Measurements from ENCODE around the gene GRHL1.

The GRHL1 gene

GRCh38 chr2:9950521-9951271 is 797 bp upstream of the GRHL1 start:
- H3K27me3 ChIP-seq (replicated peaks) = no peaks in the 10 kb centered on the region
- H3K4me3 ChIP-seq (ENCODE audit: low read depth, low read length) = peak overlapping the region; percentile 53
- TF ChIP-seq CTCF (IDR thresholded peaks at IDR 0.05; ENCODE audit: low read depth, low read length, missing control alignments) = no peak
- no peak for DNase-seq
- no peak overlapping the region for H3K27ac ChIP-seq
- in situ Hi-C loops (cut with HindIII; ENCODE audit: low pct_ligation_motif_present, low sequenced_read_pairs) = no loop called here
- H3K36me3 ChIP-seq (replicated peaks) = no peaks in the 10 kb centered on the region

- no peak for DNase-seq
- H3K27me3 ChIP-seq (replicated peaks) = no peaks in the 10 kb centered on the region
- no peak overlapping the region for H3K27ac ChIP-seq
- peak overlapping the region; percentile 53 for H3K4me3 ChIP-seq (ENCODE audit: low read depth, low read length)
- TF ChIP-seq CTCF (IDR thresholded peaks at IDR 0.05; ENCODE audit: low read depth, low read length, missing control alignments) = no peak
- in situ Hi-C loops (cut with HindIII; ENCODE audit: low pct_ligation_motif_present, low sequenced_read_pairs) = no loop called here
- no peaks in the 10 kb centered on the region for H3K36me3 ChIP-seq (replicated peaks)
These were observed 296 bp upstream of the GRHL1 start for GRCh38 chr2:9951272-9951521.

GRCh38 chr2:9952286-9952737 is 819 bp downstream of the GRHL1 start:
- in situ Hi-C loops (cut with HindIII; ENCODE audit: low pct_ligation_motif_present, low sequenced_read_pairs) = no loop called here
- no peak for DNase-seq
- no peak overlapping the region for H3K27ac ChIP-seq
- peak overlapping the region; percentile 61 for H3K4me3 ChIP-seq (ENCODE audit: low read depth, low read length)
- H3K36me3 ChIP-seq (replicated peaks) = no peaks in the 10 kb centered on the region
- H3K27me3 ChIP-seq (replicated peaks) = no peaks in the 10 kb centered on the region
- no peak for TF ChIP-seq CTCF (IDR thresholded peaks at IDR 0.05; ENCODE audit: low read depth, low read length, missing control alignments)

- no peak for DNase-seq
- no peak for TF ChIP-seq CTCF (IDR thresholded peaks at IDR 0.05; ENCODE audit: low read depth, low read length, missing control alignments)
- Histone ChIP-seq H3K27me3 (replicated peaks) (no peaks in the 10 kb centered on the region), H3K4me3 (ENCODE audit: low read depth, low read length) (no peak overlapping the region), H3K36me3 (replicated peaks) (no peaks in the 10 kb centered on the region), H3K27ac (no peak overlapping the region)
- in situ Hi-C loops (cut with HindIII; ENCODE audit: low pct_ligation_motif_present, low sequenced_read_pairs) = no loop called here
These were observed 1.5 kb downstream of the GRHL1 start for GRCh38 chr2:9952856-9953503.

- Histone ChIP-seq H3K36me3 (replicated peaks) (no peaks in the 10 kb centered on the region), H3K27ac (no peak overlapping the region), H3K4me3 (ENCODE audit: low read depth, low read length) (no peak overlapping the region), H3K27me3 (replicated peaks) (no peaks in the 10 kb centered on the region)
- no peak for DNase-seq
- no peak for TF ChIP-seq CTCF (IDR thresholded peaks at IDR 0.05; ENCODE audit: low read depth, low read length, missing control alignments)
- in situ Hi-C loops (cut with HindIII; ENCODE audit: low pct_ligation_motif_present, low sequenced_read_pairs) = no loop called here
These were observed 2.6 kb downstream of the GRHL1 start for GRCh38 chr2:9954136-9954535.

Data from brain microvascular endothelial cell (primary cell).